Mesothelial cell of epicardium (in vitro differentiated cells): ENCODE data around the gene RPS6KA3. TPM values are rescaled to one million over a fixed set of nuclear protein-coding genes. Genes with fewer than 3 reads are reported as not detected.
"Not testable (repeated sequence)": the region's sequence is repeated elsewhere in the genome, so short reads cannot be mapped to it uniquely, and the experiment has no call there.

Experiments used
- DNase-seq, 2 experiments: peaks; one replicate each; pipeline ENCODE4 v3.0.0; 2021; ENCODE audit warnings: low spot score in 2 of 2; ENCODE audit not compliant: unreplicated experiment in 2 of 2
- H3K27ac Mint-ChIP-seq: 2 replicates; pipeline ENCODE4 v1.8.0; 2021; ENCODE audit warnings: mixed read lengths
- H3K27me3 Mint-ChIP-seq: 2 replicates; pipeline ENCODE4 v1.8.0; 2021; ENCODE audit warnings: low read depth, mixed read lengths
- H3K36me3 Mint-ChIP-seq: 2 replicates; pipeline ENCODE4 v1.8.0; 2021; ENCODE audit warnings: mixed read lengths
- H3K4me1 Mint-ChIP-seq: 2 replicates; pipeline ENCODE4 v1.8.0; 2021; ENCODE audit warnings: mixed read lengths
- H3K4me3 Mint-ChIP-seq: 2 replicates; pipeline ENCODE4 v1.8.0; 2021; ENCODE audit warnings: mild to moderate bottlenecking, moderate library complexity, mixed read lengths
- H3K9me3 Mint-ChIP-seq: 2 replicates; pipeline ENCODE4 v1.8.0; 2021; ENCODE audit warnings: mixed read lengths
- CTCF ChIP-seq: fragments of 200-600 bp; sonication (generic); IDR thresholded peaks from one replicate; pipeline ENCODE4 v1.5.0; 2021; ENCODE audit warnings: antibody characterized with exemption; ENCODE audit not compliant: unreplicated experiment
- total RNA-seq: library from RNA; stranded (reverse); gene quantifications from 3 replicates; pipeline ENCODE4 v1.2.1, GENCODE V29; 2021

The RPS6KA3 gene
- total RNA-seq, 1 donor from 2014 or later, result 42.3 TPM

GRCh38 chrX:20252381-20253231 lies 14.1 kb downstream of the RPS6KA3 start:
- DNase-seq, result no peak
- peak; percentile 40 for TF ChIP-seq CTCF
- Mint-ChIP-seq H3K27ac (no peak overlapping the region), H3K36me3 (peaks cover 29% of the 10 kb centered on the region), H3K4me1 (no peaks in the 10 kb centered on the region), H3K27me3 (no peaks in the 10 kb centered on the region), H3K4me3 (no peak overlapping the region), H3K9me3 (peaks cover 52% of the 10 kb centered on the region)

- no peak overlapping the region for H3K27ac Mint-ChIP-seq
- H3K36me3 Mint-ChIP-seq, result peaks cover 29% of the 10 kb centered on the region
- DNase-seq, result no peak
- no peak overlapping the region for H3K4me3 Mint-ChIP-seq
- no peaks in the 10 kb centered on the region for H3K27me3 Mint-ChIP-seq
- TF ChIP-seq CTCF, result no peak
- H3K4me1 Mint-ChIP-seq, result no peaks in the 10 kb centered on the region
- H3K9me3 Mint-ChIP-seq, result peaks cover 52% of the 10 kb centered on the region
These were observed 15.0 kb downstream of the RPS6KA3 start for GRCh38 chrX:20251691-20252090.

GRCh38 chrX:20250146-20250545 lies 16.6 kb downstream of the RPS6KA3 start:
- not testable (repeated sequence) for DNase-seq, H3K27me3 Mint-ChIP-seq, H3K4me3 Mint-ChIP-seq, H3K27ac Mint-ChIP-seq, H3K4me1 Mint-ChIP-seq
- peaks cover 28% of the 10 kb centered on the region for H3K36me3 Mint-ChIP-seq
- peaks cover 46% of the 10 kb centered on the region for H3K9me3 Mint-ChIP-seq

- peaks cover 25% of the 10 kb centered on the region for H3K36me3 Mint-ChIP-seq
- H3K4me3 Mint-ChIP-seq, result no peak overlapping the region
- no peaks in the 10 kb centered on the region for H3K27me3 Mint-ChIP-seq
- no peak for TF ChIP-seq CTCF
- peaks cover 38% of the 10 kb centered on the region for H3K9me3 Mint-ChIP-seq
- H3K27ac Mint-ChIP-seq, result no peak overlapping the region
- H3K4me1 Mint-ChIP-seq, result no peaks in the 10 kb centered on the region
- no peak for DNase-seq
These were observed 18.0 kb downstream of the RPS6KA3 start for GRCh38 chrX:20248592-20249192.

GRCh38 chrX:20244931-20245330 lies 21.8 kb downstream of the RPS6KA3 start:
- Mint-ChIP-seq H3K9me3 (peaks cover 41% of the 10 kb centered on the region), H3K27ac (no peak overlapping the region), H3K4me3 (no peak overlapping the region), H3K27me3 (no peaks in the 10 kb centered on the region), H3K36me3 (peaks cover 22% of the 10 kb centered on the region), H3K4me1 (no peaks in the 10 kb centered on the region)
- no peak for TF ChIP-seq CTCF
- no peak for DNase-seq

GRCh38 chrX:20240201-20240600 lies 26.5 kb downstream of the RPS6KA3 start:
- Mint-ChIP-seq H3K4me1 (no peaks in the 10 kb centered on the region), H3K36me3 (peaks cover 22% of the 10 kb centered on the region), H3K4me3 (no peak overlapping the region), H3K27ac (no peak overlapping the region), H3K27me3 (no peaks in the 10 kb centered on the region), H3K9me3 (peaks cover 62% of the 10 kb centered on the region)
- TF ChIP-seq CTCF, result no peak
- no peak for DNase-seq
